SK-N-SH treated with all-trans-retinoic acid at 6 μM for 48 hours (cell line): ENCODE results near the gene ZEB1.
A peak's percentile ranks its signal among the peaks of the same experiment; 100 is the strongest.
"Not testable (repeated sequence)": the region's sequence is repeated elsewhere in the genome, so short reads cannot be mapped to it uniquely, and the experiment has no call there.

Source experiments
- ATAC-seq: fragments of 200-7000 bp; cut with Tn5 transposase; 3 replicates; pipeline ENCODE4 v1.9.1; 2020; ENCODE audit warnings: mild to moderate bottlenecking, moderate library complexity
- BACH2 ChIP-seq: fragments of 250-450 bp; sonication (Bioruptor Pico); IDR thresholded peaks from 2 replicates; pipeline ENCODE4 v1.9.0; 2021; ENCODE audit warnings: mild to moderate bottlenecking, borderline replicate concordance
- CREB5 ChIP-seq: fragments of 250-450 bp; sonication (Bioruptor Pico); IDR thresholded peaks from 2 replicates; pipeline ENCODE4 v1.5.1; 2020; ENCODE audit warnings: low read depth, mild to moderate bottlenecking, moderate library complexity
- CSDC2 ChIP-seq: fragments of 250-450 bp; sonication (Bioruptor Pico); IDR thresholded peaks from 2 replicates; pipeline ENCODE4 v1.5.0; 2020; ENCODE audit warnings: mild to moderate bottlenecking, moderate library complexity
- ESRRG ChIP-seq: fragments of 250-450 bp; sonication (Bioruptor Pico); IDR thresholded peaks from 2 replicates; pipeline ENCODE4 v1.6.1; 2021; ENCODE audit warnings: mild to moderate bottlenecking
- GLIS3 ChIP-seq: fragments of 250-450 bp; sonication (Bioruptor Pico); IDR thresholded peaks from 2 replicates; pipeline ENCODE4 v1.5.0; 2020; ENCODE audit warnings: mild to moderate bottlenecking, moderate library complexity
- ISL1 ChIP-seq: fragments of 250-450 bp; sonication (Bioruptor Pico); IDR thresholded peaks from 2 replicates; pipeline ENCODE4 v2.1.2; 2022; ENCODE audit warnings: mild to moderate bottlenecking, moderate library complexity
- OSR1 ChIP-seq: fragments of 250-450 bp; sonication (Bioruptor Pico); IDR thresholded peaks from 2 replicates; pipeline ENCODE4 v1.8.0; 2022; ENCODE audit warnings: moderate library complexity, mild to moderate bottlenecking, inconsistent platforms
- PPARA ChIP-seq: fragments of 250-450 bp; sonication (Bioruptor Pico); IDR thresholded peaks from 2 replicates; pipeline ENCODE4 v1.5.0; 2020; ENCODE audit warnings: mild to moderate bottlenecking, borderline replicate concordance
- RARB ChIP-seq: fragments of 250-450 bp; sonication (Bioruptor Pico); IDR thresholded peaks from 2 replicates; pipeline ENCODE4 v1.8.0; 2021; ENCODE audit warnings: mild to moderate bottlenecking, moderate library complexity
- SNAI2 ChIP-seq: fragments of 250-450 bp; sonication (Bioruptor Pico); IDR thresholded peaks from 2 replicates; pipeline ENCODE4 v1.5.0; 2020; ENCODE audit warnings: mild to moderate bottlenecking, moderate library complexity
- TCF4 ChIP-seq: fragments of 250-450 bp; sonication (Bioruptor Pico); IDR thresholded peaks from 2 replicates; pipeline ENCODE4 v1.8.0; 2021; ENCODE audit warnings: mild to moderate bottlenecking, moderate library complexity, borderline replicate concordance
- TOX ChIP-seq: fragments of 250-450 bp; sonication (Bioruptor Pico); IDR thresholded peaks from 2 replicates; pipeline ENCODE4 v1.8.0; 2021; ENCODE audit warnings: mild to moderate bottlenecking, moderate library complexity, borderline replicate concordance
- TSHZ2 ChIP-seq: fragments of 250-450 bp; sonication (Bioruptor Pico); IDR thresholded peaks from 2 replicates; pipeline ENCODE4 v1.5.0; 2020; ENCODE audit warnings: mild to moderate bottlenecking, moderate library complexity
- ZC3H10 ChIP-seq: fragments of 250-450 bp; sonication (Bioruptor Pico); IDR thresholded peaks from 2 replicates; pipeline ENCODE4 v1.5.1; 2021; ENCODE audit warnings: mild to moderate bottlenecking, moderate library complexity
- ZFP3 ChIP-seq: fragments of 250-450 bp; sonication (Bioruptor Pico); IDR thresholded peaks from 2 replicates; pipeline ENCODE4 v1.5.0; 2020; ENCODE audit warnings: mild to moderate bottlenecking, moderate library complexity
- ZFP30 ChIP-seq: fragments of 450-650 bp; formaldehyde crosslinking; IDR thresholded peaks from 2 replicates; pipeline ENCODE4 v1.5.0; 2022; ENCODE audit warnings: mild to moderate bottlenecking, moderate library complexity
- ZNF565 ChIP-seq: fragments of 450-650 bp; formaldehyde crosslinking; conservative IDR thresholded peaks from 2 replicates; pipeline ENCODE4 v1.5.0; 2020; ENCODE audit warnings: low read depth, mild to moderate bottlenecking, moderate library complexity
- ZNF70 ChIP-seq: fragments of 450-650 bp; formaldehyde crosslinking; IDR thresholded peaks from 2 replicates; pipeline ENCODE4 v1.5.0; 2020; ENCODE audit warnings: mild to moderate bottlenecking, moderate library complexity
- TF ChIP-seq, protein P1 (sequence below): fragments of 250-450 bp; sonication (Bioruptor Pico); IDR thresholded peaks from 2 replicates; pipeline ENCODE4 v1.5.1; 2021; ENCODE audit warnings: mild to moderate bottlenecking, moderate library complexity

ZEB1 gene

DNA sequence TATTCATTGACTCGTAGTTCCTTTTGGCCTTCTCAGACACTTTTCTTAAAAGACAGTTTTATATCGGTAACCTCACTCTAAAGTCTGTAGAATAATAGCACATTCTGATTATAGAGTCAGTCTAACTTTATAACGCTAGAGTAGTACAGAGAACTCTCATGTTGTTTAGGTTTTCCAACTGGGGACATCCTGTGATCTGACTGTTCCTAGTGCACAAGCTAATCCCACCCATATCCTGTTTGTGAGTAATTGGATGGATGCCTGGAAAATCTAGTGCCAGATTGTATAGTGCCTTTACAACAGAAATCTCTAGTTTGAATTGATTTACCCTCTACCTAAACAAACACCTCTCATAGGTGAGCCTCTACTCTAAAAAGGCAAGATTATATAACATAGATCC lies 107.4 kb downstream of the ZEB1 start:
- no peak for TF ChIP-seq BACH2 (CRISPR knock-in tag)
- no peak for TF ChIP-seq CREB5 (CRISPR knock-in tag)
- TF ChIP-seq ESRRG (CRISPR knock-in tag), result no peak
- no peak for TF ChIP-seq ZNF565 (CRISPR knock-in tag)
- no peak for TF ChIP-seq ZNF70 (CRISPR knock-in tag)
- TF ChIP-seq GLIS3, result no peak
- no peak for TF ChIP-seq OSR1 (CRISPR knock-in tag)
- no peak for TF ChIP-seq ZC3H10
- TF ChIP-seq RARB, result no peak
- peak; percentile 70 for ATAC-seq

- ATAC-seq, result peak; percentile 53; the same call in 2 of the 3 replicates
These were observed 108.3 kb downstream of the ZEB1 start for GRCh38 chr10:31427334-31427733.

GRCh38 chr10:31428499-31428898 lies 109.5 kb downstream of the ZEB1 start:
- ATAC-seq, result not testable (repeated sequence)

- no peak for ATAC-seq
- no peak for TF ChIP-seq ZNF70 (CRISPR knock-in tag)
- TF ChIP-seq, protein P1, sequence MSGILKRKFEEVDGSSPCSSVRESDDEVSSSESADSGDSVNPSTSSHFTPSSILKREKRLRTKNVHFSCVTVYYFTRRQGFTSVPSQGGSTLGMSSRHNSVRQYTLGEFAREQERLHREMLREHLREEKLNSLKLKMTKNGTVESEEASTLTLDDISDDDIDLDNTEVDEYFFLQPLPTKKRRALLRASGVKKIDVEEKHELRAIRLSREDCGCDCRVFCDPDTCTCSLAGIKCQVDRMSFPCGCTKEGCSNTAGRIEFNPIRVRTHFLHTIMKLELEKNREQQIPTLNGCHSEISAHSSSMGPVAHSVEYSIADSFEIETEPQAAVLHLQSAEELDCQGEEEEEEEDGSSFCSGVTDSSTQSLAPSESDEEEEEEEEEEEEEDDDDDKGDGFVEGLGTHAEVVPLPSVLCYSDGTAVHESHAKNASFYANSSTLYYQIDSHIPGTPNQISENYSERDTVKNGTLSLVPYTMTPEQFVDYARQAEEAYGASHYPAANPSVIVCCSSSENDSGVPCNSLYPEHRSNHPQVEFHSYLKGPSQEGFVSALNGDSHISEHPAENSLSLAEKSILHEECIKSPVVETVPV (CRISPR knock-in tag), result no peak
These were observed 112.0 kb downstream of the ZEB1 start for GRCh38 chr10:31431021-31431420.

DNA sequence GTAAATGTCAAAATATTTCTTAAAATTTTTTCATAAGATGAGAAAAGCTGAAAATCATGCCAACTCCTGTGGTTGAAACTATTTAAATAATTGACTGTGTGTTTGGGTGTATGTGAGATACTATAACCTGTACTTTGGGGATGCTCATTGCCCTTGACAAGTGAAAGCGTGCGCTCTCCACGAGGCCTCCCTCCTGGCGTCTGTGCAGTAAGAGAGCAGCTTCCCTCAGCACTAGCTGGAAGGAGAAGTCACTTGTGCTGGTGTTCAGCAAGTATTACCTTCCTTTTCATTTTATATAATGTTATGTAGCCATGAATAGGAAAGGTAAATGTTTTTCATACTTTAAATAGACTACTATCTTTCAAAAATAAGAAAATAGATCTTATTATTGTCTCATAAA lies 118.9 kb downstream of the ZEB1 start:
- no peak for ATAC-seq
- TF ChIP-seq CSDC2 (CRISPR knock-in tag) (no peak), BACH2 (CRISPR knock-in tag) (no peak), ZFP30 (CRISPR knock-in tag) (no peak), TOX (CRISPR knock-in tag) (no peak), ZNF565 (CRISPR knock-in tag) (no peak), SNAI2 (no peak), CREB5 (CRISPR knock-in tag) (no peak), GLIS3 (no peak), RARB (no peak), ISL1 (CRISPR knock-in tag) (no peak), ZNF70 (CRISPR knock-in tag) (no peak), ESRRG (CRISPR knock-in tag) (no peak), ZC3H10 (no peak), TCF4 (CRISPR knock-in tag) (no peak)
- TF ChIP-seq, protein P1 (CRISPR knock-in tag), result no peak

DNA sequence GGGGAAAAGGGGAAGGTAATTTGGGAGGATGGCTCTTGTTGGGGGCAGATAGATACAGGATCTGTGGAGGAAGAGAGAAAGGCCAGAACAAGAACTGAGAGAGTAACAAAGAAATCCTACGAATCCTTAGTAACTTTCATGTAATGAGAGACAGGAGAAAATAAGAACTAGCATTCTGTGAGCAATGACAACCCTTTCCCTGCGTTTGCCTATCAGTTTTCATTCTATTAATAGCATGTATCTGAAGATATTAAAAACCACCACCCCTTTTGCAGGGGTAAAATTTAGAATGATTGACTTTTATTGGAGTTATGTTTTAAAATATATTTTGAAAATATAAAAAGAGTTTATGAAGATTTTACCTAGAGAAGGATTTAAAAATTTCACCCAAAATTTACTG lies 132.8 kb downstream of the ZEB1 start:
- no peak for ATAC-seq
- TF ChIP-seq TCF4 (CRISPR knock-in tag) (no peak), TOX (CRISPR knock-in tag) (no peak), OSR1 (CRISPR knock-in tag) (no peak), ESRRG (CRISPR knock-in tag) (no peak), ZFP3 (CRISPR knock-in tag) (no peak), ZNF565 (CRISPR knock-in tag) (no peak), PPARA (CRISPR knock-in tag) (no peak), ISL1 (CRISPR knock-in tag) (no peak), TSHZ2 (CRISPR knock-in tag) (no peak), CSDC2 (CRISPR knock-in tag) (no peak), ZNF70 (CRISPR knock-in tag) (no peak), RARB (no peak), ZC3H10 (no peak), GLIS3 (no peak), CREB5 (CRISPR knock-in tag) (no peak), ZFP30 (CRISPR knock-in tag) (no peak)
- TF ChIP-seq, all 23 proteins: peak for 0
